Sigmoid colon (tissue), 4 donors: ENCODE measurements around the gene TEX52.

ENCODE experiments used
- EP300 ChIP-seq, 4 donors: sonication (generic); formaldehyde crosslinking; IDR thresholded peaks; one replicate each; pipeline ENCODE4 v1.6.1; 2017; ENCODE audit warnings: antibody characterized with exemption in 4 of 4
- POLR2A ChIP-seq, 2 donors: fragments of 450-650 bp; IDR thresholded peaks; one replicate each; pipeline ENCODE4 v1.6.1; 2016; ENCODE audit warnings: antibody characterized with exemption in 2 of 2, mild to moderate bottlenecking in 2 of 2, moderate library complexity in 2 of 2
- POLR2AphosphoS5 ChIP-seq, 4 donors: sonication (generic); formaldehyde crosslinking; IDR thresholded peaks; one replicate each; pipeline ENCODE4 v1.6.1; 2017; ENCODE audit warnings: antibody characterized with exemption in 4 of 4
- TF ChIP-seq, protein P1 (sequence below), 4 experiments: fragments of 450-650 bp in 3 of 4; fragments of 200-600 bp in 1 of 4; IDR thresholded peaks; one replicate each; pipeline ENCODE4 v1.5.1; 2016 to 2019; ENCODE audit warnings: antibody characterized with exemption in 4 of 4, mild to moderate bottlenecking in 3 of 4, moderate library complexity in 2 of 4

DNA sequence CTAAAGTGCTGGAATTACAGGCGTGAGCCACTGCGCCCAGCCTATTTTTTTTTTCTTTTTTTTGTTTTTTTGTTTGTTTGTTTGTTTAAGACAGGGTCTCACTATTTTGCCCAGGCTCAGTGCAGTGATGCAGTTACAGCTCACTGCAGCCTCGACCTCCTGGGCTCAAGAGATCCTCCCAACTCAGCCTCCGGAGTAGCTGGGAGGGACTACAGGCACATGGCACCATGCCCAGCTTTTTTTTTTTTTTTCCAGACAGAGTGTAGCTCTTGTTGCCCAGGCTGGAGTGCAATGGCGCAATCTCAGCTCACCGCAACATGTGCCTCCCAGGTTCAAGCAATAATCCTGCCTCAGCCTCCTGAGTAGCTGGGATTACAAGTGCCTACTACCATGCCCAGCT, 50.1 kb downstream of the TEX52 start:
- TF ChIP-seq, protein P1, sequence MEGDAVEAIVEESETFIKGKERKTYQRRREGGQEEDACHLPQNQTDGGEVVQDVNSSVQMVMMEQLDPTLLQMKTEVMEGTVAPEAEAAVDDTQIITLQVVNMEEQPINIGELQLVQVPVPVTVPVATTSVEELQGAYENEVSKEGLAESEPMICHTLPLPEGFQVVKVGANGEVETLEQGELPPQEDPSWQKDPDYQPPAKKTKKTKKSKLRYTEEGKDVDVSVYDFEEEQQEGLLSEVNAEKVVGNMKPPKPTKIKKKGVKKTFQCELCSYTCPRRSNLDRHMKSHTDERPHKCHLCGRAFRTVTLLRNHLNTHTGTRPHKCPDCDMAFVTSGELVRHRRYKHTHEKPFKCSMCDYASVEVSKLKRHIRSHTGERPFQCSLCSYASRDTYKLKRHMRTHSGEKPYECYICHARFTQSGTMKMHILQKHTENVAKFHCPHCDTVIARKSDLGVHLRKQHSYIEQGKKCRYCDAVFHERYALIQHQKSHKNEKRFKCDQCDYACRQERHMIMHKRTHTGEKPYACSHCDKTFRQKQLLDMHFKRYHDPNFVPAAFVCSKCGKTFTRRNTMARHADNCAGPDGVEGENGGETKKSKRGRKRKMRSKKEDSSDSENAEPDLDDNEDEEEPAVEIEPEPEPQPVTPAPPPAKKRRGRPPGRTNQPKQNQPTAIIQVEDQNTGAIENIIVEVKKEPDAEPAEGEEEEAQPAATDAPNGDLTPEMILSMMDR (IDR thresholded peaks at IDR 0.05), result no peak
- TF ChIP-seq POLR2A (IDR thresholded peaks at IDR 0.05) (no peak), POLR2AphosphoS5 (IDR thresholded peaks at IDR 0.05) (no peak), EP300 (IDR thresholded peaks at IDR 0.05) (no peak)
